Erythroblast (primary cell): ENCODE results near the gene EEA1.
"Not testable (repeated sequence)": the region's sequence is repeated elsewhere in the genome, so short reads cannot be mapped to it uniquely, and the experiment has no call there.

Experiments
- DNase-seq, 2 experiments: peaks; one replicate each; lab custom pipeline; 2025; lab: John Stamatoyannopoulos, UW
- GATA1 ChIP-seq: IDR thresholded peaks from 2 replicates; pipeline ENCODE4 v1.6.1; 2011; ENCODE audit warnings: low read depth, mild to moderate bottlenecking, control low read depth, low read length, moderate library complexity
- POLR2A ChIP-seq: IDR thresholded peaks from 2 replicates; pipeline ENCODE4 v1.6.1; 2011; ENCODE audit warnings: mild to moderate bottlenecking, low read length

EEA1 gene

DNA sequence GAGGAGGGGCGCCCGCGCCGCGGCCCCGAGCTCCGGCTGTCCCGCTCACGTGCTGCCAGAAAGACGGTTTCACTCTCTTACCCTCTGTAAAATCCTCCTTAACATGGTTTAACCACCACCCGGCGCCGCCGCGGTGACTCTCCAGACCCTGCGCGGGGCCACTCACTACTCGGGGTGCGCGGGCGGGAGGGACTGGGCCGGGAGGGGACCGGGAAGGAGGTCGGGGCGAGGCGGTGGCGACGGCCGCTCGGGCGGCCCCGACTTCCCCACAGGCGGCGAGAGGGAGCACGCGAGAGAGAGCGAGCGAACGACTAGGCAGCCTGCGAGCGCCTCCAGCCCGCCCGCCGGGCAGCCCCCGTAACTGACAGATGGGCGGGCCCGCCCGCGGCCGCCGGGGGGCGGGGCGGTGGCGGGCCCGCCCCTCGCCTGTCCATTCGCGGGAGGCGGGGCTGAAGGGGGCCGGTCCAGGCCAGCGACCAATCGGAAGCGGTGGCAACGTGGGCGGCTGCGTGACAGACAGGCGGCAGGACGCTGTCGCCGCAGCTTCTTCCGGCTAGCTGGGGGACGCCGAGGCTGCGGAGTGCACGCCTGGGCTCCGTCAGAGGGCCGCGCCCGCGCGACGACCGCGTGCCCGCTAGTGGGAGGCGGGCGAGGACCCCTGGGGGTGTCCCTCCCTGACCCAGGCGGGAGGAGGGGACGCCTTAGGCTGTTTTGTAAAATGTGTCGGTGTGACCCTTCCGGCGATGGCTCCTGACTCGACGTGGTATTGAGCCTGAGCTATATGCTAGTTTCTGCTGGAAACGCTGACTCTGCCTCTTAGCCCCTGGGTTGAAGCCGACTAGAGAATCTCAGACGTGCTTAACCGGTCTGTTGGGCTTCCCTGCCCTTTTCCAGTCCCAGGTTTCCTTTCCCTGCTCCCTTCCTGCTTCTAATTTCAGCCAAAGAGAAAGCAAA lies at the start of gene EEA1:
Gene EEA1, minus strand, starts transcription at position 334 of the 954 bp plus-strand sequence. Its CDS starts 229 bp downstream, at position 105.
- TF ChIP-seq POLR2A (peak; percentile 96), GATA1 (no peak)
- peak; percentile 97 to 98 for DNase-seq

DNA sequence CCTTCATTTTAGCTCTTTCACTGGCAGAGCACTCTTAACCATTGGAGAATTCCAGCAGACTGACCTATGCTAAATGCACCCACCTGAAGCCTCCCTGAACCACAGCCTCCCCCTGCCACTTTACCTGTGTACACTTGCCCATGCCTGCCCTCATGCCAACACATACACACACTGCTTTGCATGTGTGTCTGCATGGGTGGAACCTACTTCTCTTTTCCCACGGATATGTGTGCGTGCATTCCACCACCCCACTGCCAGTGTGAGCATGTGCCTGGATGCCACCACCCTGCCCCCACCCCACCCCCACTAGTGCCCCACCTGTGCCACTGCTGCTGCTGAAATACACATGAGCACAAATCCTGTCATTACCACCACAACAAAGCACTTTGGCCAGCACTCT lies 49.5 kb upstream of the EEA1 start:
- DNase-seq, result no peak
- TF ChIP-seq POLR2A, result no peak
- no peak for TF ChIP-seq GATA1

DNA sequence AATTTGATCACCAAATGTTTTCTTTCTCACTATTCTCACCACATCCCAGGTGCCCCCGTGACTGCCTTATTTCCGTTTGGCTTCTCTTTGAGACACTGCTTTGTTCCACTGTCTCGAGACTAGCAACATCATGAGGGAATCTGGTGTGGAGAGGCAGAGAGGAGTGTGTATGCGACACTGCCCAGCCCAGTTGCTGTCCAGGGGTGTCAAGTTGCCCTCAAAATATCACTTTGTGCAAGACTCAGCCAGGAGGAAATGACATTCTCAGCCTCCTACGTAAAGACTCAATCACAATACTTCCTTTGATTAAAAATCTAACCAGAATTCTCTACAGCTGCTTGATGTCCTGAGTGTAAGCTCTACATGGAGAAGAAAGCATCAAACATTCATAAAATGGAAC lies 48.2 kb upstream of the EEA1 start:
- no peak for DNase-seq
- TF ChIP-seq POLR2A (no peak), GATA1 (no peak)

DNA sequence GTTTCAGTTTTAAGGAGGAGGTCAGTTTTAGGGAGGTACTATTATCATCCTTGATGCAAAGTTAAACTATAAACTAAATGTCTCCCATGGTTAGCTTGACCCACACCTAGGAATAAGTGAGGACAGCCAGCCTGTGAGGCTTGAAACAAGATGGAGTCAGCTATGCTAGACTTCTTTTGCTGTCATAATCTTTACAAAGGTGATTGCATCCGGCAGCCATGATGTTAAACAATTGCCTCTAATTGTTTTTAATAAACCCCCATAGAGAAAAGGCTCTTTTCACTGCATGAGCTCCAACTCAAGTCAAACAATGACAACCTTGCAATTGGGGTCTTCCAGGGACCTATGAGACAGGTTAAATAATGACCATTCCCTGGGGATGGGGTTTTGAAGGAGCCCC lies 45.7 kb upstream of the EEA1 start:
- no peak for DNase-seq
- TF ChIP-seq POLR2A (no peak), GATA1 (no peak)

DNA sequence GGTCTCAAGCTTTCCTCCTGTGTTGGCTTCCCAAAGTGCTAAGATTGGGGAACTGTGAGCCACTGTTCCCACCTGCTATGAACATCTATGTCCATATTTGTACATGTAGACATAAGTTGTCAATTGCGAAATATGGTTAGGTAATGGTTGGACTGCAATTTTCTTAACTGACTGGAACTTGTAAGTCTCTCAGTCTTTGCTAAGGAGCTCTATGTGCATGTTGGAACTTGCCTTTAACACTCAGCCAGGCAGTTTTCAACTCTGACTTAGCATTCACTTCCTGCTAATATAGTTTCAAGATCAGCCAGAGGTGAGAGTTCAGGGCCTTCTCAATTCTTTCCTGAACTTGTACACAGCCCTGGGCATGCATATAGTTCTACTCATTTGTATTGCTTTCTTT lies 44.5 kb upstream of the EEA1 start:
- TF ChIP-seq POLR2A (no peak), GATA1 (no peak)
- DNase-seq, result no peak

DNA sequence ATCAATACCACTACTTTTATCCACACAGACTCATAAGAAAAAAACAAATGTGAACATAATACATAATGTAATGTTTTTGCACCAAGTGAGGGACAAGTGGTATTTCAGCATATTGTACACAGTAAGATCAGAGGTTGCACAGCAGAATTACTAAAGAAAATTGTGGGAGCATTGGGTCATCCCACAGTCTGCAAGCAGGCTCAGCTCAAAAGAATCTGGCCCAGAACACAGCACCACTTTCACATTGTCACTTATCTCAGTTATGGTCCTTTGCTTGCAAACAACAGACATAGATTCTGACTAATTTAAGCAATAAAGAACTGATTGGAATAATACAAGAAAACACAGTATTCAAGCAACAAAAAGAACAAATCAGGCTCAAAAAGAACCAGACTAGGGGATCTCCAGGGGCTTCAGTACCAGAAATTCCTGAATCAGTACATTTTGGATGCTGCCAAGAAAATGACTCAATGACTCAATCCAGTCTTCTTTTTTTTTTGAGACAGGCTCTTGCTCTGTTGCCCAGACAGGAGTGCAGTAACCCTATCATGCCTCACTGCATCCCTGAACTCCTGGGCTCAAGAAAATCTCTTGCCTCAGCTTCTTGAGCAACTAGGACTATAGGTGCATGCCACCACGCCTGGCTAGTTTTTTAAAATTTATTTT lies 42.9 kb upstream of the EEA1 start:
- no peak for DNase-seq
- TF ChIP-seq GATA1, result no peak
- TF ChIP-seq POLR2A, result no peak

DNA sequence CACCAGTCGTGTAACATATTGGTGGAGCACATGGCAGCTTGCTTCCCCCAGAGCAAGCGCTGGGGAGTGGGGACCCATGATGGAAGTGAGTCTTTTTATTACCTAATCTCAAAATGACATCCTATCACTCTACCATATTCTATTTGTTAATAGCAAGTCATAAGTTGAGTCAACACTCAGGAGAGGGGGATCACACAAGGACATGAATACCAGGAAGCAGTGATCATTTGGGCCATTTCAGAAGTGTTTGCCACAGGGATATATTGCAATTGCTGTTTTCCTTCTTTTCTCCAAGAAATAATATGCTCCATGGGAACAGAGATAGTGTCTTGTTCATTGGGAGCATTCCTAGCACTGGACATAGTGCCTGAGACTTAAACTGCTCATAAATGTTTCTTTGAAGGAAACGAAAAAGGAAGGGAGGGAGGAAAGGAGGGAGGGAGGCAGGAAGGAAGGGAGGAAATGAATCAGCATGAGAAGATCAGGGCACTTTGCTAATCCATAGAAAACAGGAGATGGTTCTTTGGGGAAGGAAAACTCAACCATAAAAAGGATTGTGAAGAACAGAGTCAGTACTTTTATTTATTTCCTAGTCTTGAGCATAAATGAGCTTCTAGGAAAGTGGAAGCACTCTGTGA lies 39.2 kb upstream of the EEA1 start:
- no peak for TF ChIP-seq GATA1
- TF ChIP-seq POLR2A, result no peak
- no peak for DNase-seq

DNA sequence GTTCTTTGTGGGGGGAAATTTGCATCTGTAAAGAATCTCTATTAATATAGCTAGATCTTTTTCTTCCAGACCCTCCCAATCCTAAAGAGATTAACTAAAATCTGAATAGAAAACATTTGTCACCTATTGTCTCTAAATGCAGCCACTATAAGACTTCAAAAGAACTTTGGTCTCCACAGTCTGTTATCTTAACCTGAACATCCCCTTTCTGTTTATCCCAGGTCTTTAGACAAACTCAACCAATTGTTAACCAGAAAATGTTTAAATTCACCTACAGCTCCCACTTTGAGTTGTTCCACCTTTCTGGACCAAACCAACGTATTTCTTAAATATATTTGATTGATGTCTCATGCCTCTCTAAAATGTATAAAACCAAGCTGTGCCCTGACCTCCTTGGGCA lies 35.3 kb upstream of the EEA1 start:
- not testable (repeated sequence) for DNase-seq

DNA sequence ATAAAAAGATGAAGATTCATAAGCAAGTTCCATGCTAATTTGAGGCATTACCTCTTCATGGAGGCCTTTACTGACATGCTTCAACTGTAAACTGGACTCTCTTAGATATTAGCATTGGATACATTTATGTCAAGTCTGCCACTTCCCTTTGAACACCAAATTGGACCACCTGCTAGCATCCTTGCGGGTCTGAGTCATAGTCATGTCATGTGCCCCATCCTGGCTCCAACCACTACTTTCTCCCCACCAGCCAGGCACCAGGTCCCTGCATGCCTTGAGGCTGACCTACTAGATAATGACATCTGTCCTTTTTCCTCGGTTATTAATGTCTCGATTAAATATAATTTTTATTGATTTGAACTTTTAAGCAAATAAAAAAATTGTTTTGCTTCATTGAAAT lies 32.9 kb upstream of the EEA1 start:
- DNase-seq, result no peak
- TF ChIP-seq POLR2A, result no peak
- TF ChIP-seq GATA1, result no peak

DNA sequence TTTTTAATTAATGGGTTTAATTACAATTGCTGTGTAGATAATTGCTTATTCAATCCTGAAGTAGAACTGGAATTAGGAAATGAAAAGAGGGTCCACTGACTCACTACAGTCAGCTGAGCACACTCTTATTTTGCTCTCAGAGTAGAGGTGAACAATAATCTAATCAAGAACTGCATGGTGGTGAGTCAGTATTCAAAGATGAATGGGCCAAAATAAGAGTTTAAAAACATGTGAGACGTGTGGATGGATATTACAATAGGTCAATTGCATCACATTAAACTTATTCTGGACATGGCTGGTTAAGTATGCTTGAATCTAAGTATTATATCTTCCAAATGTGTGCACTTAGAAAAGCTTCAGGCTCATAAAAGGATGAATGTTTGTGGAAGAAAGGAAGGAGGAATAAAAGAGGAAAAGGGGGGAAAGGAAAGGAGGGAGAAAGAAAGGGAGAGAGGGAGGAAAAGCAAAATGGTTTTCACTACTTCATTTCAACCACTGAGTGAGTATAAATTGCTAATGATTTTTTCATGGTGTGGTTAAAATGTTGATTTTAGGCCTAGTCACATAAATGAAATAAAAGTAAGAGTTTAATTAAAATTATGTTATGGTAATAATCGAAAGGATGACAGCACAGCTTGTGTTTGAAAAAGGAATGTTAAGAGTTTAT lies 27.0 kb upstream of the EEA1 start:
- no peak for TF ChIP-seq POLR2A
- DNase-seq, result no peak

DNA sequence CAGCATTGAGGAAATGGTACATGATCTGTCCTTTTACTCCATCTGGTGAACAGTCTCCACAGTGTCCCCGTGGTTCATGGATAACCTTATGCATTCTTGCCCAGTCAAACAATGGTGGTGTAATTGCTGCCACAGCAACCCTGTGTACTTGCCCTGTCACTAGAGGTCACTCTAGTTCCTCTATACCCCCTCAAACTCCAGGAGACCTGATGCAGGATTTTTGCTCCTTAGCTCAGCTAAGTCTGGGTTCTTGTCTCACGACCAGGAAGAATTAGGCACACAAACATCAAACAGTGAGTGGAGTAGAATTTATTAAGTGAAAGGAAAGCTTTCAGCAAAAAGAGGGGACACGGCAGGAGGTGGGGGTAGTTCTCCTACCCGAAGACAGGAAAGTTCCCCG lies 24.7 kb upstream of the EEA1 start:
- peak; percentile 10 to 30 for DNase-seq
- no peak for TF ChIP-seq GATA1
- TF ChIP-seq POLR2A, result no peak

DNA sequence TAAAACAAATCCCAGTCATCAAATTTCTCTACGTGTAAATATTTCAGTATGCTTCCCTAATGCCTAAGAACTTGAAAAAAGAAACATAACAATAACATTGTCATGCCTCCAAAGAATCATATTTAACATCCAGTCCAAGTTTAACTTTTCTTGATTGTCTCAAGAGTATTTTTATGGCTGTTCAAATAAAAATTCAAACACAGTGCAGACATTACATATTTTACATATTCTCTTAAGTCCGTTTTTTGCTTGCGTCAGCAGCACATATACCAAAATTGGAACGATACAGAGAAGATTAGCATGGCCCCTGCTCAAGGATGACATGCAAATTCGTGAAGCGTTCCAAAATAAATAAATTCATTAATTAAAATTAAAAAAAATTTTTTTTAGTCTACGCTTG lies 23.3 kb upstream of the EEA1 start:
- TF ChIP-seq GATA1, result no peak
- TF ChIP-seq POLR2A, result no peak
- DNase-seq, result no peak

DNA sequence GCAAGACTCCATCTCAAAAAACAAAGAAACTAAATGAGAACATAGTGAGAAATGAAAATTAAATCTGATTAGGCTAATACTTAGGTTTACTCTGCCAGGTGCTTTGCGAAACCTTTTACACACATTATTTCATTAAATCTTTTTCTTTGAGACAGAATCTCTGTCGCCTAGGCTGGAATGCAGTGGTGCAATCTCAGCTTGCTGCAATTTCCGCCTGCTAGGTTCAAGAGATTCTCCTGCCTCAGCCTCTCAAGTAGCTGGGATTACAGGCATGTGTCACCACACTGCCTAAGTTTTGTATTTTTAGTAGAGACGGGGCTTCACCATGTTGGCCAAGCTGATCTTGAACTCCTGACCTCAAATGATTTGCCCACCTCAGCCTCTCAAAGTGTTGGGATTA lies 21.9 kb upstream of the EEA1 start:
- TF ChIP-seq POLR2A (no peak), GATA1 (no peak)
- DNase-seq, result no peak

DNA sequence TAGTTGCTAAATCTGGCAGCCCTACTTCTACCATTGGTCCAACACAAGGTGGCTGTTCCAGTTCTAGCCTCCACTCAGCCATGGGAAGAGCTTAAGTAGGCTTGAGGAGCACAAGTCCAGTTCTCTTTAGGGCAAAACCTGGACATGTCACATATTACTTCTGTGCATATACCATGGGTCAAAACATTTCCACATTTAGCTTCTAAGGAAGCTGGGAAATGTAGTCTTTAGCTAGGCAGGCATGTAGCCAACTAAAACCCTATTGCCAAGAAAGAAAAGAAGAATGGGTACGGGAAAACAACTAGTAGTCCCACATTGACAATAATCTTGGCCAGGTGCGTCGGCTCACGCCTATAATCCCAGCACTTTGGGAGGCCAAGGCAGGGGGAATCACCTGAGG lies 20.9 kb upstream of the EEA1 start:
- TF ChIP-seq GATA1 (no peak), POLR2A (no peak)
- DNase-seq, result no peak
